Transverse colon (tissue), 4 donors: ENCODE results near the gene IGLL5.

Experiments
- CTCF ChIP-seq, 5 experiments: fragments of 200-600 bp in 3 of 5; fragments of 450-650 bp in 2 of 5; sonication (generic) in 3 of 5; IDR thresholded peaks; 1 replicate in 2 of 5; 2 replicates in 3 of 5; pipeline ENCODE4 v1.5.1; 2016 to 2017; ENCODE audit warnings: antibody characterized with exemption in 5 of 5, inconsistent platforms in 3 of 5, mild to moderate bottlenecking in 2 of 5, moderate library complexity in 1 of 5
- EP300 ChIP-seq: sonication (generic); formaldehyde crosslinking; IDR thresholded peaks from one replicate; pipeline ENCODE4 v1.6.1; 2017; ENCODE audit warnings: antibody characterized with exemption, low read depth
- POLR2A ChIP-seq: fragments of 450-650 bp; IDR thresholded peaks from one replicate; pipeline ENCODE4 v1.6.1; 2016; ENCODE audit warnings: antibody characterized with exemption, mild to moderate bottlenecking, moderate library complexity
- POLR2AphosphoS5 ChIP-seq, 3 donors: sonication (generic); formaldehyde crosslinking; IDR thresholded peaks; one replicate each; pipeline ENCODE4 v1.6.1; 2016; ENCODE audit warnings: antibody characterized with exemption in 3 of 3

GRCh38 chr22:22925146-22925804 lies 37.7 kb downstream of the IGLL5 start:
- TF ChIP-seq POLR2A (no peak), CTCF (IDR thresholded peaks at IDR 0.05) (no peak), POLR2AphosphoS5 (IDR thresholded peaks at IDR 0.05) (no peak), EP300 (no peak)
